GM12878 (cell line): ENCODE data around the gene DENND1C. TPM values are rescaled to one million over a fixed set of nuclear protein-coding genes. Genes with fewer than 3 reads are reported as not detected.

Experiments used
- EED ChIP-seq: sonication (generic); IDR thresholded peaks from 2 replicates; pipeline ENCODE4 v1.6.1; 2016; ENCODE audit warnings: antibody characterized with exemption, low read depth
- EGR1 ChIP-seq, 2 experiments: IDR thresholded peaks; 1 replicate in 1 of 2; 2 replicates in 1 of 2; pipeline ENCODE4 v1.6.1; 2011 to 2012; ENCODE audit warnings: low read depth in 2 of 2, low read length in 2 of 2, borderline replicate concordance in 1 of 2, mild to moderate bottlenecking in 1 of 2, moderate library complexity in 1 of 2
- HCFC1 ChIP-seq: fragments of 150-350 bp; IDR thresholded peaks from 2 replicates; pipeline ENCODE4 v1.6.1; 2014; ENCODE audit warnings: low read length
- IRF4 ChIP-seq: IDR thresholded peaks from 2 replicates; pipeline ENCODE4 v1.6.1; 2011; ENCODE audit warnings: low read depth, low read length
- KLF5 ChIP-seq: fragments of 450-650 bp; IDR thresholded peaks from 2 replicates; pipeline ENCODE4 v1.6.1; 2014; ENCODE audit warnings: mild to moderate bottlenecking; ENCODE audit not compliant: partially characterized antibody
- MTA2 ChIP-seq: fragments of 450-650 bp; IDR thresholded peaks from 2 replicates; pipeline ENCODE4 v1.6.1; 2016; ENCODE audit warnings: low read depth, mild to moderate bottlenecking, moderate library complexity
- PML ChIP-seq: IDR thresholded peaks from 2 replicates; pipeline ENCODE4 v1.6.1; 2012; ENCODE audit warnings: low read length, inconsistent platforms
- POLR2A ChIP-seq: IDR thresholded peaks from 2 replicates; pipeline ENCODE4 v1.6.1; 2011; ENCODE audit warnings: low read depth, mild to moderate bottlenecking, low read length
- RELA ChIP-seq: fragments of 450-650 bp; IDR thresholded peaks from 2 replicates; pipeline ENCODE4 v1.8.0; 2014; ENCODE audit warnings: borderline replicate concordance; ENCODE audit not compliant: partially characterized antibody
- SIN3A ChIP-seq: IDR thresholded peaks from 2 replicates; pipeline ENCODE4 v1.6.1; 2012; ENCODE audit warnings: low read depth, low read length, improper control_type of control experiment
- SMAD1 ChIP-seq: fragments of 450-650 bp; IDR thresholded peaks from 2 replicates; pipeline ENCODE4 v1.6.1; 2018; ENCODE audit warnings: mild to moderate bottlenecking, low read depth; ENCODE audit not compliant: partially characterized antibody
- TCF7 ChIP-seq: IDR thresholded peaks from 2 replicates; pipeline ENCODE4 v1.6.1; 2014; ENCODE audit warnings: antibody characterized with exemption, borderline replicate concordance
- YBX1 ChIP-seq: fragments of 450-650 bp; IDR thresholded peaks from 2 replicates; pipeline ENCODE4 v1.6.1; 2016; ENCODE audit warnings: antibody characterized with exemption
- YY1 ChIP-seq: IDR thresholded peaks from 2 replicates; pipeline ENCODE4 v1.6.1; 2011; ENCODE audit warnings: low read depth, mild to moderate bottlenecking, low read length
- ZBTB11 ChIP-seq: fragments of 450-650 bp; formaldehyde crosslinking; IDR thresholded peaks from 2 replicates; pipeline ENCODE4 v1.5.0; 2022; ENCODE audit warnings: mild to moderate bottlenecking, missing genetic modification characterization
- ZBTB40 ChIP-seq: fragments of 450-650 bp; IDR thresholded peaks from 2 replicates; pipeline ENCODE4 v1.6.1; 2016; ENCODE audit warnings: mild to moderate bottlenecking, moderate library complexity, borderline replicate concordance
- polyA plus RNA-seq, 11 experiments: library from polyadenylated mRNA; depleted of rRNA in 4 of 11; unstranded in 6 of 11; stranded (reverse) in 5 of 11; fragments of >200 nt; fragmentation: Nextera tagmentation in 4 of 11; fragmentation: Illumina TruSeq in 1 of 11; extraction: Ambion mirVana in 4 of 11; extraction: Trizol in 1 of 11; gene quantifications; 1 replicate in 1 of 11; 2 replicates in 10 of 11; pipeline versions ENCODE4 v1.2.1 to v1.2.3, GENCODE V29; 2011 to 2016; ENCODE audit warnings: inconsistent platforms in 2 of 11, missing spikeins in 2 of 11, low read depth in 1 of 11
- total RNA-seq, 4 experiments: library from RNA; depleted of rRNA in 3 of 4; stranded (reverse); fragments of >200 nt in 3 of 4; fragmentation: Illumina TruSeq in 1 of 4; extraction: Trizol in 1 of 4; gene quantifications; 2 replicates each; pipeline versions ENCODE4 v1.2.1 to v1.2.3, GENCODE V29; 2013 to 2021
- TF ChIP-seq, protein P1 (sequence below): IDR thresholded peaks from 2 replicates; pipeline ENCODE4 v1.6.1; 2011; ENCODE audit warnings: low read depth, mild to moderate bottlenecking, low read length, moderate library complexity, borderline replicate concordance; ENCODE audit errors: extremely low read depth
- TF ChIP-seq, protein P2 (sequence below): fragments of 450-650 bp; IDR thresholded peaks from 2 replicates; pipeline ENCODE4 v1.6.1; 2017; ENCODE audit warnings: mild to moderate bottlenecking, moderate library complexity

Gene DENND1C
- total and polyA plus RNA-seq, 10 of the 15 experiments (the other 5 are each of a cell fraction or from before 2014, with no cell fraction given), result 2.4 to 54.3 (median 32.7) TPM

DNA sequence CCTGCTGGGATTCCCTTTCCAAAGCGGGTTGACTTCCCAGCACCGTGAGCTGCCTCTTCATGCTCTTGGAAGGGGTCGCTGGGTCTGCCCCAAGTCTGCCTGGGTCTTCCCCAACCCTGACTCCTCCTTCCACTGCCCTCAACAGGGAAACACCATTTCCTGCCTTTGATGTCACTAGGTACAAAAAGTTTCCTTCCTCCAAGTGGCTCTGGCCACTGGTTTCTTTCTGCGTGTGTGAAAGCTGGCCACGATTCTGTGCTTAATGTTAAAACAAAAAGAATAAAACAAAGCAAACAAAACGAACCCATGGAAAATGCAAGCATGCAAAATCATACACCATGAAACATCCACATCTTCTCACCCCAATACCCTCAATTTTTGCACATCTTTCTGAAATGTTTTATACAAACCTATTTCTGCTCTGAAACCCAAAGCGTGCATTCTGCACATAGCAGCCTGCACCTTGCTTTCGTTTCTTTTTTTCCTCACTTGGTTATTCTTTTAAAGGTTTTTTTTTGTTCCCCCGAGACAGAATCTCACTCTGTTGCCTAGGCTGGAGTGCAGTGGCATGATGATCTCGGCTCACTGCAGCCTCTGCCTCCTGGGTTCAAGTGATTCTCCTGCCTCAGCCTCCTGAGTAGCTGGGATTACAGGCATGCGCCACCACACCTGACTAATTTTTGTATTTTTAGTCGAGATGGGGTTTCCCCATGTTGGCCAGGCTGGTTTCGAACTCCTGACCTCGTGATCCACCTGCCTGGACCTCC is 36.7 kb upstream of the DENND1C start (continued):
- TF ChIP-seq RELA (peak; percentile 46), ZBTB40 (no peak; the same call in 1 of the 2 replicates), IRF4 (0 out of 2 replicates have a peak, but pooled peaks have one; percentile 54), TCF7 (peak; percentile 97), MTA2 (peak; percentile 61; the same call in 1 of the 2 replicates), SMAD1 (no peak), SIN3A (0 out of 2 replicates have a peak, but pooled peaks have one; percentile 29), EED (peak; percentile 94), PML (no peak), EGR1 (IDR thresholded peaks at IDR 0.05; ENCODE audit: borderline replicate concordance in 1 of 2, low read depth in 2 of 2, low read length in 2 of 2) (peak in 1 of 2 experiments; percentile 31; a peak in 1 of 3 replicates), HCFC1 (no peak), KLF5 (no peak), POLR2A (no peak; the same call in 1 of the 2 replicates), ZBTB11 (no peak), YY1 (peak; percentile 7; the same call in 1 of the 2 replicates), YBX1 (no peak)
- TF ChIP-seq, protein P1, sequence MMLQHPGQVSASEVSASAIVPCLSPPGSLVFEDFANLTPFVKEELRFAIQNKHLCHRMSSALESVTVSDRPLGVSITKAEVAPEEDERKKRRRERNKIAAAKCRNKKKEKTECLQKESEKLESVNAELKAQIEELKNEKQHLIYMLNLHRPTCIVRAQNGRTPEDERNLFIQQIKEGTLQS, result no peak
- TF ChIP-seq, protein P2, sequence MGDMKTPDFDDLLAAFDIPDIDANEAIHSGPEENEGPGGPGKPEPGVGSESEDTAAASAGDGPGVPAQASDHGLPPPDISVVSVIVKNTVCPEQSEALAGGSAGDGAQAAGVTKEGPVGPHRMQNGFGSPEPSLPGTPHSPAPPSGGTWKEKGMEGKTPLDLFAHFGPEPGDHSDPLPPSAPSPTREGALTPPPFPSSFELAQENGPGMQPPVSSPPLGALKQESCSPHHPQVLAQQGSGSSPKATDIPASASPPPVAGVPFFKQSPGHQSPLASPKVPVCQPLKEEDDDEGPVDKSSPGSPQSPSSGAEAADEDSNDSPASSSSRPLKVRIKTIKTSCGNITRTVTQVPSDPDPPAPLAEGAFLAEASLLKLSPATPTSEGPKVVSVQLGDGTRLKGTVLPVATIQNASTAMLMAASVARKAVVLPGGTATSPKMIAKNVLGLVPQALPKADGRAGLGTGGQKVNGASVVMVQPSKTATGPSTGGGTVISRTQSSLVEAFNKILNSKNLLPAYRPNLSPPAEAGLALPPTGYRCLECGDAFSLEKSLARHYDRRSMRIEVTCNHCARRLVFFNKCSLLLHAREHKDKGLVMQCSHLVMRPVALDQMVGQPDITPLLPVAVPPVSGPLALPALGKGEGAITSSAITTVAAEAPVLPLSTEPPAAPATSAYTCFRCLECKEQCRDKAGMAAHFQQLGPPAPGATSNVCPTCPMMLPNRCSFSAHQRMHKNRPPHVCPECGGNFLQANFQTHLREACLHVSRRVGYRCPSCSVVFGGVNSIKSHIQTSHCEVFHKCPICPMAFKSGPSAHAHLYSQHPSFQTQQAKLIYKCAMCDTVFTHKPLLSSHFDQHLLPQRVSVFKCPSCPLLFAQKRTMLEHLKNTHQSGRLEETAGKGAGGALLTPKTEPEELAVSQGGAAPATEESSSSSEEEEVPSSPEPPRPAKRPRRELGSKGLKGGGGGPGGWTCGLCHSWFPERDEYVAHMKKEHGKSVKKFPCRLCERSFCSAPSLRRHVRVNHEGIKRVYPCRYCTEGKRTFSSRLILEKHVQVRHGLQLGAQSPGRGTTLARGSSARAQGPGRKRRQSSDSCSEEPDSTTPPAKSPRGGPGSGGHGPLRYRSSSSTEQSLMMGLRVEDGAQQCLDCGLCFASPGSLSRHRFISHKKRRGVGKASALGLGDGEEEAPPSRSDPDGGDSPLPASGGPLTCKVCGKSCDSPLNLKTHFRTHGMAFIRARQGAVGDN, result no peak
